ENCODE measurements around the gene RNF111. TPM values are rescaled to one million over a fixed set of nuclear protein-coding genes. Genes with fewer than 3 reads are reported as not detected.

Gene RNF111
- total and polyA plus RNA-seq, 2 of the 13 experiments (the other 11 are each of a cell fraction or from before 2014, with no cell fraction given) = 12.1 to 23.1 TPM

GRCh38 chr15:58988006-58988785, 733 bp downstream of the RNF111 start (continued):
- TF ChIP-seq, protein P1, sequence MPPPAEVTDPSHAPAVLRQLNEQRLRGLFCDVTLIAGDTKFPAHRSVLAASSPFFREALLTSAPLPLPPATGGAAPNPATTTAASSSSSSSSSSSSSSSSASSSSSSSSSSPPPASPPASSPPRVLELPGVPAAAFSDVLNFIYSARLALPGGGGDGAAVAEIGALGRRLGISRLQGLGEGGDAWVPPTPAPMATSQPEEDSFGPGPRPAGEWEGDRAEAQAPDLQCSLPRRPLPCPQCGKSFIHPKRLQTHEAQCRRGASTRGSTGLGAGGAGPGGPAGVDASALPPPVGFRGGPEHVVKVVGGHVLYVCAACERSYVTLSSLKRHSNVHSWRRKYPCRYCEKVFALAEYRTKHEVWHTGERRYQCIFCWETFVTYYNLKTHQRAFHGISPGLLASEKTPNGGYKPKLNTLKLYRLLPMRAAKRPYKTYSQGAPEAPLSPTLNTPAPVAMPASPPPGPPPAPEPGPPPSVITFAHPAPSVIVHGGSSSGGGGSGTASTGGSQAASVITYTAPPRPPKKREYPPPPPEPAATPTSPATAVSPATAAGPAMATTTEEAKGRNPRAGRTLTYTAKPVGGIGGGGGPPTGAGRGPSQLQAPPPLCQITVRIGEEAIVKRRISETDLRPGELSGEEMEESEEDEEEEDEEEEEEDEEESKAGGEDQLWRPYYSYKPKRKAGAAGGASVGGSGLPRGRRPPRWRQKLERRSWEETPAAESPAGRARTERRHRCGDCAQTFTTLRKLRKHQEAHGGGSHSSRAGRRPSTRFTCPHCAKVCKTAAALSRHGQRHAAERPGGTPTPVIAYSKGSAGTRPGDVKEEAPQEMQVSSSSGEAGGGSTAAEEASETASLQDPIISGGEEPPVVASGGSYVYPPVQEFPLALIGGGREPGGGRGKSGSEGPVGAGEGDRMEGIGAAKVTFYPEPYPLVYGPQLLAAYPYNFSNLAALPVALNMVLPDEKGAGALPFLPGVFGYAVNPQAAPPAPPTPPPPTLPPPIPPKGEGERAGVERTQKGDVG (CRISPR knock-in tag; IDR thresholded peaks at IDR 0.05; ENCODE audit: borderline replicate concordance) = no peak
- no peak for TF ChIP-seq MAFF (IDR thresholded peaks at IDR 0.05; ENCODE audit: low read depth, low read length)
- no peak for TF ChIP-seq ZNF558 (CRISPR knock-in tag; IDR thresholded peaks at IDR 0.05; ENCODE audit: borderline replicate concordance)
- TF ChIP-seq ZNF619 (CRISPR knock-in tag; IDR thresholded peaks at IDR 0.05) = no peak
- TF ChIP-seq ETV6 (CRISPR knock-in tag; conservative IDR thresholded peaks at IDR 0.05) = 0 out of 2 replicates have a peak, but pooled peaks have one; percentile 35
- TF ChIP-seq, protein P2, sequence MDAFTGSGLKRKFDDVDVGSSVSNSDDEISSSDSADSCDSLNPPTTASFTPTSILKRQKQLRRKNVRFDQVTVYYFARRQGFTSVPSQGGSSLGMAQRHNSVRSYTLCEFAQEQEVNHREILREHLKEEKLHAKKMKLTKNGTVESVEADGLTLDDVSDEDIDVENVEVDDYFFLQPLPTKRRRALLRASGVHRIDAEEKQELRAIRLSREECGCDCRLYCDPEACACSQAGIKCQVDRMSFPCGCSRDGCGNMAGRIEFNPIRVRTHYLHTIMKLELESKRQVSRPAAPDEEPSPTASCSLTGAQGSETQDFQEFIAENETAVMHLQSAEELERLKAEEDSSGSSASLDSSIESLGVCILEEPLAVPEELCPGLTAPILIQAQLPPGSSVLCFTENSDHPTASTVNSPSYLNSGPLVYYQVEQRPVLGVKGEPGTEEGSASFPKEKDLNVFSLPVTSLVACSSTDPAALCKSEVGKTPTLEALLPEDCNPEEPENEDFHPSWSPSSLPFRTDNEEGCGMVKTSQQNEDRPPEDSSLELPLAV (CRISPR knock-in tag; conservative IDR thresholded peaks at IDR 0.05; ENCODE audit: low read depth) = no peak
- peak; percentile 34; the same call in 1 of the 2 replicates for TF ChIP-seq SOX5 (CRISPR knock-in tag; IDR thresholded peaks at IDR 0.05; ENCODE audit: borderline replicate concordance)
- TF ChIP-seq PAXIP1 (CRISPR knock-in tag; conservative IDR thresholded peaks at IDR 0.05) = peak; percentile 44
- 0 out of 2 replicates have a peak, but pooled peaks have one; percentile 48 for TF ChIP-seq CREB3 (CRISPR knock-in tag; IDR thresholded peaks at IDR 0.05)
- peak; percentile 68 for TF ChIP-seq ZBTB7A (CRISPR knock-in tag; IDR thresholded peaks at IDR 0.05)
- no peak for TF ChIP-seq ZNF883 (CRISPR knock-in tag; IDR thresholded peaks at IDR 0.05; ENCODE audit: not compliant biosample characterization)
- peak; percentile 73 for TF ChIP-seq PRPF4 (IDR thresholded peaks at IDR 0.05; ENCODE audit: low read depth, low read length, poor library complexity, severe bottlenecking)
- TF ChIP-seq SALL1 (CRISPR knock-in tag; IDR thresholded peaks at IDR 0.05) = peak; percentile 54
- TF ChIP-seq MLXIP (CRISPR knock-in tag; IDR thresholded peaks at IDR 0.05; ENCODE audit: borderline replicate concordance) = 0 out of 2 replicates have a peak, but pooled peaks have one; percentile 40
- no peak for TF ChIP-seq ZFP1 (CRISPR knock-in tag; IDR thresholded peaks at IDR 0.05)
- 0 out of 2 replicates have a peak, but pooled peaks have one; percentile 6 for TF ChIP-seq YEATS2 (CRISPR knock-in tag; IDR thresholded peaks at IDR 0.05; ENCODE audit: borderline replicate concordance)
